Activated CD4-positive, alpha-beta memory T cell treated with anti-CD3 and anti-CD28 coated beads, Interleukin-2, amount 10 ng/mL, durations not matched to agents 7 days and 5 days (primary cell): Measurements from ENCODE around the gene TAOK2. TPM values are rescaled to one million over a fixed set of nuclear protein-coding genes. Genes with fewer than 3 reads are reported as not detected.
"Not testable (repeated sequence)": the region's sequence is repeated elsewhere in the genome, so short reads cannot be mapped to it uniquely, and the experiment has no call there.

Experiments used
- CTCF ChIA-PET: fragments of 350-600 bp; sonication (Branson Sonifier 250); formaldehyde crosslinking; loops from one replicate; lab custom pipeline; 2021; ENCODE audit warnings: antibody characterized with exemption, inconsistent platforms; lab: Charles Lee
- POLR2A ChIA-PET: fragments of 350-600 bp; sonication (Branson Sonifier 250); formaldehyde crosslinking; loops from one replicate; lab custom pipeline; 2021; ENCODE audit warnings: antibody characterized with exemption; lab: Charles Lee
- DNase-seq: peaks from one replicate; pipeline ENCODE4 v3.0.0-alpha.2; 2020
- H3K27ac Mint-ChIP-seq: one replicate; pipeline ENCODE4 v1.8.0; 2021; ENCODE audit warnings: mild to moderate bottlenecking, mixed read lengths
- H3K27me3 Mint-ChIP-seq: one replicate; pipeline ENCODE4 v1.8.0; 2021; ENCODE audit warnings: mixed read lengths
- H3K36me3 Mint-ChIP-seq: one replicate; pipeline ENCODE4 v1.8.0; 2021; ENCODE audit warnings: low read depth, mixed read lengths
- H3K4me1 Mint-ChIP-seq: one replicate; pipeline ENCODE4 v1.8.0; 2021; ENCODE audit warnings: mixed read lengths
- H3K4me3 Mint-ChIP-seq: one replicate; pipeline ENCODE4 v1.8.0; 2021; ENCODE audit warnings: mild to moderate bottlenecking, mixed read lengths
- H3K9me3 Mint-ChIP-seq: one replicate; pipeline ENCODE4 v1.8.0; 2021; ENCODE audit warnings: mixed read lengths
- total RNA-seq, 2 experiments: library from RNA; stranded (reverse); gene quantifications; one replicate each; pipeline ENCODE4 v1.2.3, GENCODE V29; 2021

Gene TAOK2
- total RNA-seq, 2 experiments from 2014 or later = 44.2 TPM

- Mint-ChIP-seq H3K9me3 (no peaks in the 10 kb centered on the region), H3K36me3 (no peaks in the 10 kb centered on the region), H3K27ac (no peak overlapping the region), H3K4me3 (no peak overlapping the region), H3K27me3 (peaks cover 45% of the 10 kb centered on the region), H3K4me1 (peaks cover 25% of the 10 kb centered on the region)
- peak; percentile 72 for DNase-seq
- ChIA-PET CTCF (interaction anchor here (0.5 to 2.5 kb wide), 44 partner anchors 9 to 352 kb away, joined by 3 to 33 read pairs (median 4); partner anchors contain the start of genes ALDOA, C16orf92, CDIPT and CORO1A), POLR2A (interaction anchor here (0.6 to 2.0 kb wide), 5 partner anchors 9 to 332 kb away, joined by 3 to 7 read pairs (median 4); partner anchors contain the start of genes ALDOA, C16orf92 and HIRIP3)
Measured at GRCh38 chr16:30032083-30032819, 58.6 kb downstream of the TAOK2 start.

- ChIA-PET CTCF (interaction anchor here (0.9 to 2.5 kb wide), 13 partner anchors 11 to 342 kb away, joined by 3 to 33 read pairs (median 4); partner anchors contain the start of gene C16orf92), POLR2A (no interaction called here)
- Mint-ChIP-seq H3K36me3 (no peaks in the 10 kb centered on the region), H3K27ac (no peak overlapping the region), H3K27me3 (peaks cover 35% of the 10 kb centered on the region), H3K9me3 (no peaks in the 10 kb centered on the region), H3K4me3 (no peak overlapping the region), H3K4me1 (peaks cover 25% of the 10 kb centered on the region)
- DNase-seq = no peak
Measured at GRCh38 chr16:30033270-30033669, 59.6 kb downstream of the TAOK2 start.

GRCh38 chr16:30040221-30040620, 66.6 kb downstream of the TAOK2 start:
- Mint-ChIP-seq H3K4me1 (peaks cover 6% of the 10 kb centered on the region), H3K27ac (no peak overlapping the region), H3K36me3 (no peaks in the 10 kb centered on the region), H3K9me3 (no peaks in the 10 kb centered on the region), H3K27me3 (peaks cover 11% of the 10 kb centered on the region), H3K4me3 (no peak overlapping the region)
- CTCF ChIA-PET = interaction anchor here (0.5 to 1.0 kb wide), 3 partner anchors 9 to 510 kb away, joined by 3 to 5 read pairs (median 3); partner anchors contain the start of gene TLCD3B
- POLR2A ChIA-PET = no interaction called here
- no peak for DNase-seq

GRCh38 chr16:30040690-30041089, 67.0 kb downstream of the TAOK2 start:
- H3K4me1 Mint-ChIP-seq, H3K9me3 Mint-ChIP-seq, POLR2A ChIA-PET, DNase-seq, H3K36me3 Mint-ChIP-seq, H3K4me3 Mint-ChIP-seq, H3K27ac Mint-ChIP-seq: not testable (repeated sequence)
- CTCF ChIA-PET = interaction anchor here (0.5 kb wide), 1 partner anchor 510 kb away, joined by 3 read pairs; no protein-coding TSS in a partner anchor
- peaks cover 11% of the 10 kb centered on the region for H3K27me3 Mint-ChIP-seq

GRCh38 chr16:30041841-30042240, 68.2 kb downstream of the TAOK2 start:
- no peak overlapping the region for H3K27ac Mint-ChIP-seq
- peaks cover 3% of the 10 kb centered on the region for H3K36me3 Mint-ChIP-seq
- H3K4me3 Mint-ChIP-seq = no peak overlapping the region
- DNase-seq = no peak
- H3K9me3 Mint-ChIP-seq = peaks cover 3% of the 10 kb centered on the region
- peaks cover 6% of the 10 kb centered on the region for H3K4me1 Mint-ChIP-seq
- POLR2A ChIA-PET = no interaction called here
- CTCF ChIA-PET = interaction anchor here (0.7 to 2.7 kb wide), 3 partner anchors 9 to 42 kb away, joined by 3 to 15 read pairs (median 4); no protein-coding TSS in a partner anchor
- H3K27me3 Mint-ChIP-seq = peaks cover 11% of the 10 kb centered on the region

Other genes starting within 250 kb of the TAOK2 start
- 10 to 100 TPM; 94.6 to 99.2 TPM for gene C16orf54, start 227.9 kb upstream of the TAOK2 start, total RNA-seq
- gene ZG16, start 195.6 kb upstream of the TAOK2 start, total RNA-seq = not detected
- gene KIF22, start 183.1 kb upstream of the TAOK2 start, total RNA-seq = 100 to 1,000 TPM; 187 to 192 TPM
- 100 to 1,000 TPM; 365 to 376 TPM for gene MAZ, start 167.3 kb upstream of the TAOK2 start, total RNA-seq
- gene PRRT2, start 161.7 kb upstream of the TAOK2 start, total RNA-seq = 1 to 10 TPM in 1 of 2 experiments, under 1 TPM in 1; 0.91 to 1.0 TPM
- gene PAGR1, start 157.7 kb upstream of the TAOK2 start, total RNA-seq = 10 to 100 TPM; 26.6 to 28.4 TPM
- 100 to 1,000 TPM; 167 TPM for gene MVP, start 153.4 kb upstream of the TAOK2 start, total RNA-seq
- gene CDIPT, start 110.6 kb upstream of the TAOK2 start, total RNA-seq = 10 to 100 TPM; 60.0 to 63.2 TPM
- gene SEZ6L2, start 74.3 kb upstream of the TAOK2 start, total RNA-seq = under 1 TPM; 0.08 to 0.13 TPM
- gene ASPHD1, start 73.4 kb upstream of the TAOK2 start, total RNA-seq = under 1 TPM in 1 of 2 experiments, not detected in 1; 0.15 TPM
- 10 to 100 TPM; 34.5 to 36.0 TPM for gene KCTD13, start 47.6 kb upstream of the TAOK2 start, total RNA-seq
- gene TMEM219, start 11.8 kb upstream of the TAOK2 start, total RNA-seq = 10 to 100 TPM; 68.9 to 78.7 TPM
- gene HIRIP3, start 21.7 kb downstream of the TAOK2 start, total RNA-seq = 10 to 100 TPM; 38.7 to 40.3 TPM
- 100 to 1,000 TPM; 102 to 107 TPM for gene INO80E, start 22.4 kb downstream of the TAOK2 start, total RNA-seq
- gene DOC2A, start 37.2 kb downstream of the TAOK2 start, total RNA-seq = not detected
- not detected for gene C16orf92, start 49.3 kb downstream of the TAOK2 start, total RNA-seq
- 1 to 10 TPM; 6.0 to 6.9 TPM for gene TLCD3B, start 57.4 kb downstream of the TAOK2 start, total RNA-seq
- 1,000 to 10,000 TPM; 1,403 to 1,450 TPM for gene ALDOA, start 91.9 kb downstream of the TAOK2 start, total RNA-seq
- 100 to 1,000 TPM; 146 to 147 TPM for gene PPP4C, start 102.1 kb downstream of the TAOK2 start, total RNA-seq
- gene TBX6, start 118.1 kb downstream of the TAOK2 start, total RNA-seq = 1 to 10 TPM; 1.9 to 2.5 TPM
- gene YPEL3, start 122.3 kb downstream of the TAOK2 start, total RNA-seq = 100 to 1,000 TPM in 1 of 2 experiments, 10 to 100 TPM in 1; 99.4 to 106 TPM
- gene GDPD3, start 139.7 kb downstream of the TAOK2 start, total RNA-seq = 10 to 100 TPM; 11.5 to 12.3 TPM
- gene MAPK3, start 149.4 kb downstream of the TAOK2 start, total RNA-seq = 100 to 1,000 TPM; 108 to 111 TPM
- gene CORO1A, start 209.7 kb downstream of the TAOK2 start, total RNA-seq = 1,000 to 10,000 TPM; 1,737 to 1,754 TPM
- 100 to 1,000 TPM; 145 to 146 TPM for gene BOLA2B, start 219.8 kb downstream of the TAOK2 start, total RNA-seq
- gene SLX1A, start 220.0 kb downstream of the TAOK2 start, total RNA-seq = 100 to 1,000 TPM; 102 to 149 TPM
- gene SULT1A3, start 225.4 kb downstream of the TAOK2 start, total RNA-seq = 10 to 100 TPM; 23.3 to 28.4 TPM